Keratinocyte (primary cell): ENCODE data around the gene SMARCD3. TPM values are rescaled to one million over a fixed set of nuclear protein-coding genes. Genes with fewer than 3 reads are reported as not detected.

Source experiments
- DNase-seq: peaks from one replicate; pipeline ENCODE4 v3.0.0-alpha.2; 2011; ENCODE audit warnings: low read depth, missing footprints, low spot score
- FAIRE-seq: peaks from 2 replicates; lab custom pipeline; 2011; peaks lifted over from hg19 to GRCh38; lab: Jason Lieb, UNC
- H2AFZ ChIP-seq: 2 replicates; pipeline ENCODE4 v1.6.0; 2012; ENCODE audit warnings: low read length, control low read depth, inconsistent platforms; ENCODE audit not compliant: control insufficient read depth
- H3K27ac ChIP-seq: 2 replicates; pipeline ENCODE4 v1.5.1; 2011; ENCODE audit warnings: low read length; ENCODE audit not compliant: control insufficient read depth, insufficient read depth
- H3K27me3 ChIP-seq: 3 replicates; pipeline ENCODE4 v1.6.0; 2011; ENCODE audit warnings: low read length; ENCODE audit not compliant: control insufficient read depth, insufficient read depth; ENCODE audit errors: extremely low read depth
- H3K36me3 ChIP-seq, 2 experiments: 2 replicates in 1 of 2; 3 replicates in 1 of 2; pipeline ENCODE4 v1.5.1; 2011; ENCODE audit warnings: low read length in 2 of 2, mild to moderate bottlenecking in 1 of 2; ENCODE audit not compliant: control insufficient read depth in 2 of 2, insufficient read depth in 2 of 2; ENCODE audit errors: extremely low read depth in 1 of 2
- H3K4me1 ChIP-seq: 3 replicates; pipeline ENCODE4 v1.5.1; 2011; ENCODE audit warnings: low read length; ENCODE audit not compliant: control insufficient read depth, insufficient read depth; ENCODE audit errors: extremely low read depth
- H3K4me2 ChIP-seq: 3 replicates; pipeline ENCODE4 v1.6.0; 2011; ENCODE audit warnings: low read depth, low read length; ENCODE audit not compliant: control insufficient read depth, insufficient read depth; ENCODE audit errors: extremely low read depth
- H3K4me3 ChIP-seq, 3 experiments: fragments of 200-600 bp in 1 of 3; sonication (generic) in 1 of 3; 2 replicates in 2 of 3; 3 replicates in 1 of 3; pipeline ENCODE4 v1.5.1; 2011 to 2016; ENCODE audit warnings: low read length in 3 of 3, mild to moderate bottlenecking in 3 of 3, control low read depth in 2 of 3, inconsistent platforms in 1 of 3, low read depth in 1 of 3, mixed read lengths in 1 of 3, mixed run types in 1 of 3, moderate library complexity in 1 of 3; ENCODE audit not compliant: control insufficient read depth in 2 of 3, insufficient read depth in 2 of 3; ENCODE audit errors: extremely low read depth in 1 of 3
- H3K79me2 ChIP-seq: 2 replicates; pipeline ENCODE4 v1.6.0; 2012; ENCODE audit warnings: low read length; ENCODE audit not compliant: control insufficient read depth, insufficient read depth
- H3K9ac ChIP-seq: 3 replicates; pipeline ENCODE4 v1.6.0; 2011; ENCODE audit warnings: low read length; ENCODE audit not compliant: control insufficient read depth, insufficient read depth; ENCODE audit errors: extremely low read depth
- H3K9me1 ChIP-seq: 3 replicates; pipeline ENCODE4 v1.6.0; 2011; ENCODE audit warnings: low read length; ENCODE audit not compliant: control insufficient read depth, insufficient read depth; ENCODE audit errors: extremely low read depth
- H3K9me3 ChIP-seq: 2 replicates; pipeline ENCODE4 v1.5.1; 2012; ENCODE audit warnings: low read depth, low read length; ENCODE audit not compliant: control insufficient read depth
- H4K20me1 ChIP-seq: 3 replicates; pipeline ENCODE4 v1.6.0; 2011; ENCODE audit warnings: low read length; ENCODE audit not compliant: control insufficient read depth, insufficient read depth; ENCODE audit errors: extremely low read depth
- CTCF ChIP-seq, 3 experiments: IDR thresholded peaks in 1 of 3; conservative IDR thresholded peaks in 1 of 3; optimal IDR thresholded peaks in 1 of 3; 2 replicates in 2 of 3; 3 replicates in 1 of 3; pipeline versions ENCODE3 to v1.5.1; 2011; ENCODE audit warnings: low read length in 3 of 3, mild to moderate bottlenecking in 3 of 3, moderate library complexity in 2 of 3, control low read depth in 1 of 3, inconsistent platforms in 1 of 3; ENCODE audit not compliant: insufficient read depth in 2 of 3; ENCODE audit errors: extremely low read depth in 1 of 3
- EZH2 ChIP-seq: IDR thresholded peaks from one replicate; pipeline ENCODE4 v1.6.1; 2012; ENCODE audit warnings: inconsistent platforms, mild to moderate bottlenecking, low read length, moderate library complexity
- dilution Hi-C: fragments of 300-500 bp; cut with MboI; formaldehyde crosslinking; loops from one replicate; pipeline ENCODE4 v1.7.0; 2020; ENCODE audit warnings: low sequenced_read_pairs; ENCODE audit not compliant: extremely low pct_ligation_motif_present
- polyA plus RNA-seq, 5 experiments: library from polyadenylated mRNA; depleted of rRNA in 3 of 5; stranded (reverse) in 3 of 5; stranded (forward) in 1 of 5; unstranded in 1 of 5; fragments of >200 nt; gene quantifications; 1 replicate in 1 of 5; 2 replicates in 3 of 5; 3 replicates in 1 of 5; pipeline versions ENCODE4 v1.2.1 to v1.2.3, GENCODE V29; 2011 to 2012; ENCODE audit warnings: missing spikeins in 2 of 5, low read depth in 1 of 5, low replicate concordance in 1 of 5

SMARCD3 gene
- polyA plus RNA-seq, 1 donor (not counting 4 experiments of a cell fraction or from before 2014, with no cell fraction given), result 3.0 TPM

DNA sequence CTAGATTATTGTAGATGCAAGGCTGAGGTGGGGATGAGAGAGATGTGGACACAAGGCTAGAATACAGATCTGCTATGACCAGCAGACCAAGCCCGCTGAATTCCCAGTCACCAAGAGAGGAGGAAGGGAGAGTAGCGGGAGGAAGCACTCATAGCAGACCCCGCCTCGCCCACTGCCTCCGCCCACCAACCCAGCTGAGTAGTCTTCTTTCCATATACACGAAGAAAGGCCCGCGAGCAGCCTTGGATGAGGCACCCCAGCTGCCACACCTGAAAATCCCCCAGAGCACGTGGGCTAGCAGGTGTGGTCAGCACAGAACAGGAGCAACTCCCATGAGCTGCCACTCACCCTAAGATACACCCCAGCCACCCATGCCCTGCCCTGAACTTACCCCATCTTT, 30.3 kb downstream of the SMARCD3 start:
- H4K20me1 ChIP-seq, result no peaks in the 10 kb centered on the region
- no peaks in the 10 kb centered on the region for H3K4me1 ChIP-seq
- peaks cover 2% of the 10 kb centered on the region for H3K9me1 ChIP-seq
- H3K79me2 ChIP-seq, result no peaks in the 10 kb centered on the region
- FAIRE-seq, result no peak
- H3K9ac ChIP-seq, result no peak overlapping the region
- no peak overlapping the region for H3K27ac ChIP-seq
- no peak overlapping the region for H3K4me3 ChIP-seq
- no peak for DNase-seq
- no peak overlapping the region for H3K4me2 ChIP-seq
- dilution Hi-C loops, result no loop called here
- H3K9me3 ChIP-seq, result no peaks in the 10 kb centered on the region
- H2AFZ ChIP-seq, result no peak overlapping the region
- TF ChIP-seq EZH2 (no peak), CTCF (optimal IDR thresholded peaks at IDR 0.05 in 1 of 3, IDR thresholded peaks at IDR 0.05 in 1 of 3, conservative IDR thresholded peaks at IDR 0.05 in 1 of 3; ENCODE audit: extremely low read depth in 1 of 3, insufficient read depth in 2 of 3, low read length in 3 of 3) (no peak)
- peaks cover 45 to 52% of the 10 kb centered on the region in 2 experiments for H3K36me3 ChIP-seq
- no peaks in the 10 kb centered on the region for H3K27me3 ChIP-seq

DNA sequence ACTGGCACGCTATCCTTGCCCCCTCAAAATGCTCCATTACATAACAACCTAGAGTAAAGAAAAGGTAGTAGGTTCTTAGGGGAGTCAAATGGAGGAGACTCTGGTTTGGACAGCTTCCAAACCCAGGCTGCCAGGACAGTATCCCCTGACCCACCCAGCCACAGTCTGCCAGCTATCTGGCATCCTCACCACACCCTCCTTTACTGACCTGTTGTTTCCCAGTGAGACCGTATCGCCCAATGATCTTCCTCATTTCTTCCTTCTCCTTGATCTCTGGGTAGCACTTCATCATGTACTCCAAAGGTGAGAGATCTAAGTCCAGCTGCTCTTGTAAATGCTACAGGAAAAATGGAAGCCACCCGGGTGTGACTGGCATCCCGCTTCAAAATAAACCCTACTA, 33.1 kb downstream of the SMARCD3 start:
- Histone ChIP-seq H3K4me1 (no peaks in the 10 kb centered on the region), H3K79me2 (no peaks in the 10 kb centered on the region), H3K9ac (no peak overlapping the region), H3K27ac (no peak overlapping the region), H3K9me1 (peaks cover 2% of the 10 kb centered on the region), H2AFZ (no peak overlapping the region), H3K4me2 (no peak overlapping the region), H3K4me3 (no peak overlapping the region), H3K27me3 (no peaks in the 10 kb centered on the region), H4K20me1 (no peaks in the 10 kb centered on the region), H3K36me3 (peaks cover 29 to 44% of the 10 kb centered on the region in 2 experiments), H3K9me3 (no peaks in the 10 kb centered on the region)
- FAIRE-seq, result no peak
- TF ChIP-seq CTCF (optimal IDR thresholded peaks at IDR 0.05 in 1 of 3, IDR thresholded peaks at IDR 0.05 in 1 of 3, conservative IDR thresholded peaks at IDR 0.05 in 1 of 3; ENCODE audit: extremely low read depth in 1 of 3, insufficient read depth in 2 of 3, low read length in 3 of 3) (no peak), EZH2 (no peak)
- DNase-seq, result no peak
- dilution Hi-C loops, result no loop called here
